NCI-H2171 (cell line): Measurements from ENCODE around the gene CLTC.
"Not testable (repeated sequence)": the region's sequence is repeated elsewhere in the genome, so short reads cannot be mapped to it uniquely, and the experiment has no call there.

Source experiments
- DNase-seq: peaks from one replicate; lab custom pipeline; 2025; lab: John Stamatoyannopoulos, UW

The CLTC gene

DNA sequence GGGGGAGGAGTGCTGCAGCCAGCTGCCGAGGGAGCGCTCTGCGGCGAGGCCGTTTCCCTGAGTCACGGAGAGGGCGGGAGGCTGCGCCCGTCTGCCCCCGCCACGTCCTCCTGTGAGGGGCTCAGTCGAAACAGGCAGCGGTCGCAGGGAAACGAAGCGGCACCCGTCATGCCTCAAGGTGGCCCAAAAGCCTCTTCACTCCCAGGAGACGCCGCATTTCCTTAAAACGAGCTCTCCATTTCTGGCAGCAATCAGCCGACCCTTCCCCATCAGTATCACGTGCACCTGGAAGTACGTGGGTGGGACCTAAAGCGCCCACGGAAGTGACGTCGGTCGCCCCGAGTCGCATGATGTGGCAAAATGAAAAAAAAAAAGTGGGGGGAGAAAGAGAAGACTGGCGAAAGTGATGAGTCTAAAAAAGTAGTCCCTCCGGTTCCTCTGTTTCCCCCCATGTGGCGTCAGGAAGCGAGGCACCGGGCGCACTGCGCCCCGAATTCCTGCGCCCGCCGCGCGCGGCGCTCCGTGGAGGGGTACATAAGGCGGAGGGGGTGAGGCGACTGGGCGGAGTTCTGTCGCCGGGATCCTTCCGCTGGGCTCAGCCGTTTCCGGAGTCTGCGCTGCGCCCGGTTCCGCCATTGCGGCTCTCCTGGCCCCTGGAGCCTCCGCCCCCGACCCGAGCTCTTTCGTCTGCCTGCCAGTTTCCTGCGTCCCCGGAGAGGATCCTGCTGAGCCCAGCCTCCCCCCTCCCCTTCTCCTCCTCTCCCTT is at the start of gene CLTC:
TSS of gene CLTC (plus strand) at position 598 of the 766 bp plus-strand sequence. CDS start 237 bp downstream, outside the sequence.
- peak; percentile 100 for DNase-seq

DNA sequence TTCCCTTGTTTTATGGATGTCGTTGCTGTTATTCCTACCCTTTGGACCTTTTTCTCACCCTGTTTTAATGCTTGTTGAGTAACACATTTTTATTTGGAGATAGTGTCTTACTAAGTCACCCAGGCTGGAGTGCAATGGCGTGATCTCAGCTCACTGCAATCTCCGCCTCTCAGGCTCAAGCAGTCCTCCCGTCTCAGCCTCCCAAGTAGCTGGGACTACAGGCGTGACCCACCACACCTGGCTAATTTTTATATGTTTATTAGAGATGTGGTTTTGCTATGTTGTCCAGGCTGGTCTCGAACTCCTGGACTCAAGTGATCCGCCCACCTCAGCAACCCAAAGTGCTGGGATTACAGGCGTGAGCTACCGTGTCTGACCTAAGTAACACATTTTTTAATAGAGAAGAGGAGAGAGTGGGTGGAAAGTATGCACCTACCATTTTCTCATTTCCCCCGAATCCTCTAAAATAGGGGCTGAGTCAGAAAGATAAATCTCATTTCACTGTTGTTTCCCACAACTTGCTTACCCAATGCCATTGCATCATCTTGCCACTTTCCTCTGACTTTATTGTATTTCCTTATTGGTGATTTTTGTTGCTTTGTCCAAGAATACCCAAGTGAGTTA is 47.3 kb upstream of the CLTC start:
- no peak for DNase-seq

DNA sequence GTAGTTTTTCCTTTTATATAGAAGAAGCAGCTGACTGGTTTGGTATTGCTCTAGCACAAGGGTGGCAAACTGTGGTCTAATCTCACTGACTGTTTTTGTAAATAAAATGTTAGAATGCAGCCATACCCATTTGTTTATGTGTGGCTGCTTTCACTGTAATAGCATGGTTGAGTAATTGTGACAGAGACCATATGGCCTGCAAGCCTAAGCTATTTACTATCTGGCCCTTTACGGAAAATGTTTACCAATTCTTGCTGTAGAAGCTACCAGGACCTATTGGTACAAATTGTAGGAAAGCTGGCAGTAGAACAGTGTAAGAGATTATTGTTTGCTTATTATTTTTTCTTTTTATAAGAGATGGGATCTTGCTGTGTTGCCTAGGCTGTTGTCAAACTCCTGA is 35.5 kb upstream of the CLTC start:
- DNase-seq: not testable (repeated sequence)

DNA sequence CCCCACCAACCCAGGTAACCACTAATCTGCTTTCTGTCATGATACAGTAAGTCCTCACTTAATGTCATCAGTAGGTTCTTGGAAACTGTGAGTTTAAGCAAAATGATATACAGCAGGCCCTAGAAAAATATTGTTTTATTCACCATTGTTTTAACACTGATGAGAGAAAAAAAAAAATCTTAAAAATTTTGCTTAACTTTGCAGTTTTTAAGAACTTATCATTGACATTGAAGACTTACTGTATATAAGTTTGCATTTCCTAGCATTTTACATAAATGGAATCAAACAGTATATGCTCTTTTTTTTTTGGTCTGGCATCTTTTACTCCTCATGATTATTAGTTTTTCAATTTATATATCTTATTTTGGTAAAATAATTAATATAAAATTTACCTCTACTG is 19.5 kb upstream of the CLTC start:
- DNase-seq: no peak

- DNase-seq: no peak
Measured at GRCh38 chr17:59601130-59601529, 18.6 kb upstream of the CLTC start.

DNA sequence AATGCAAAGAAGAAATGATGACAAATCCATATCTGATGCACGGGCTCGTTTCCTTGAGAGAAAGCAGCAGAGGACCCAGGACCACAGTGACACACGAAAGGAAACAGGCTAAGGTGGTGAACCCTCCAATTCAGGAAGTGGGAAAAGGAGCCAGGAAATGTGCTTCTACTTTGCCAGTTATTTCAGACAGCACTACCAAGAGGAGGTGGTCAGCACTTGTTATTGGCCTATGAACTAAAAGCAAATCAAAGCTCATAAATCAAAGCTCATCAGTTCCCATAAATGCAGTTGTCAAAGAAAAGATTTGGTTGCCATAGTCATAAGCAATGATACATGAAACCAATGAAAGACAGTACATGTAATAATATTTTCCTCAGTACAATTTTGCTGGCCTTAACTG is 12.6 kb upstream of the CLTC start:
- no peak for DNase-seq

GRCh38 chr17:59607817-59608403 is 11.8 kb upstream of the CLTC start:
- DNase-seq: no peak

- DNase-seq: no peak
Measured at GRCh38 chr17:59611503-59611902, 8.2 kb upstream of the CLTC start.

DNA sequence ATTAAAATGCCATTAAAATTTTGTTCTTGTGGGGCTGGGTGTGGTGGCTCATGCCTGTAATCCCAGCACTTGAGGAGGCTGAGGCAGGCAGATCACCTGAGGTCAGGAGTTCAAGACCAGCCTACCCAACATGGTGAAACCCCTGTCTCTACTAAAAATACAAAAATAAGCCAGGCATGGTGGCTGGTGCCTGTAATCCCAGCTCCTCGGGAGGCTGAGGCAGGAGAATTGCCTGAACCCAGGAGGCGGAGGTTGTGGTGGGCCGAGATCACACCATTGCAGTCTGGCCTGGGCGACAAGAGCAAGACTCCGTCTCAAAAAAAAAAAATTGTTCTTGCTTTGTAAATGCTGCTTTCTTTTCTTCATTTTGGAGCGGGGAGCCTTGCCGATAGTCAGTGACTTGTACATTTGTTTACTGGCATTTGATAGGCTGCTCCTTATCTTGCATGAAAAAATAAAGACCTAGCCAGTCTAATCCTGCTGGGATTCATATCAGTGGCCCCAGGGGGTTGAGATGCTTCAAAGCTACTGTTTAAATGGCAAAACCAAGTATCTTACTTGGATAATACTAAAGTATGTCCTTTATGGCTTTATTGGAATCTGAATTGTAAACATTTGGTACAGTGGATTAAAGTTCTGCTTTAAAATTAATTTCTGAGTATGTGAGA is 3.3 kb upstream of the CLTC start:
- DNase-seq: no peak

DNA sequence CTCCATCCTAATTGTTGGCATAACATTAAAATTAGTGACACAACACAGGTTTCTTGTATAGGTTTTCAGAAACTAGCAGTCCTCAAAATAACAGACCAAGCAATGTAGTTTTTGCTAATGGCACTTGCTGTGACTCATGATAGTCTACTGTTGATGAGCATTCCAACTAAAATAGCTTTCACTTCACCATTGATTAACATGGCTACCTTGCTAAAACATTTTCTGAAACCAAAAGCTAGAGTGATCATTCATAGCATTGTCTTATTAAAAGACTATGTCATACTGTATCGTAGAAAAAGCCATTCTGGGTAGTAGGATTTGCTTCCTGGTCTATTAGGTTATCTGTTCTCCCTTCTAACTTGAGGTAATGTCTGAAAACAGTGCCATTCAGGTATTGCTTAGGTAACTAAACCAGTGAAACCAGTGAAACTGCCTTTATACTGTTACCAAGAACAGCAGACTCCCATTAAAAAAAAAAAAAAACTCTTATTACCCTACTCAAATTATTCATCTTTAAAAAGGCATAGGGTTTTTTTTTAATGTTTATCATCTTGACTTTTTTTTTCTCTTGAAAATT is 2.5 kb upstream of the CLTC start:
- no peak for DNase-seq

DNA sequence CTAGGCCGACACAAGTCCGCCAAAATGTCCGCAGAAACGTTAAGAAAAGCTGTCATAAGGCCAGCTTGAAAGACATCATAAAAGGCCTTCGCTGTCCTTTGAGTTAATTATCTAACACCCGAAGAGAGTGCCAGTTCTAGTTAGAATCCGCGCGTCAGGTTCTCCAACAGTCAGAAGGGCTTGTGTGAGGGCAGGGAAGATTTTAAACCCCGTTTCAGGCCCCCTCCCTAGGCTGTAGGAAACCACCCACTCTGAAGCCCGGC is 729 bp upstream of the CLTC start:
- no peak for DNase-seq

- no peak for DNase-seq
Measured at GRCh38 chr17:59620064-59620359, 317 bp downstream of the CLTC start.

DNA sequence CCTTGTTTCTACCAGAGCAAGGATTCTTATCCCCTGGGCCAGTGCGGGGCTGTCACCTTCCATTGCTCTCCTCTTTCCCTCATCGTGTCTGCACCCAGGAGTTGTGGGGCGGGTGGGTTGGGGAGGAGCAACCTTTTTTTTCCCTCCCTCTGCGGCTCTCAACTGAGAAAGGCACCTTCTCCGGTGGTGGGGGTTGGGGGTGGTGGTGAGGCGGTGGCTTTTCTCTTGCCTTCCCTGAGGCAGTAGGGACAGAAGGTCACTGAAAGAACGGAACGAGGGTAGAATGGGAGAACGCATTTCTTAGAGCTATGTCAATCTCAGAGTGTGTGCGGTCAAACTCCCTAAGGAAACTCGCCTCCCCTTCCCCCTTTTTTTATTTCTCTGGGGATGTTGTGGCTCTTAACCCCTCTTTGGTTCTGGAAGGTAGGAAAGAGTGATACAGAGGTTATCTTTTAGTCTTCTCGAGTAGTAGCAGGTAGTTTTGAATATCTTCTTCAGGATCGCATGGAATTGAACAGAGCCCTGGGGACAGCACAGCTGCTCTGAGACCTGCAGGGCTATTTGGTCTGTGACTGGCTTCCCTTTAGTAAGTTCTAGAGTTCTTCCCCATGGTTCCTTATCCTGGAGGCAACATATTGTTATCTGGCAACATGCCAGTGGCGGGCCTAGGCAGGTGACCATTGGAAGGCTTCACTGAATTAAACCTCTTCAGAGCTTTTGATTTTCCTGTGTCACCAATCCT is 994 bp downstream of the CLTC start:
- peak; percentile 7 for DNase-seq

DNA sequence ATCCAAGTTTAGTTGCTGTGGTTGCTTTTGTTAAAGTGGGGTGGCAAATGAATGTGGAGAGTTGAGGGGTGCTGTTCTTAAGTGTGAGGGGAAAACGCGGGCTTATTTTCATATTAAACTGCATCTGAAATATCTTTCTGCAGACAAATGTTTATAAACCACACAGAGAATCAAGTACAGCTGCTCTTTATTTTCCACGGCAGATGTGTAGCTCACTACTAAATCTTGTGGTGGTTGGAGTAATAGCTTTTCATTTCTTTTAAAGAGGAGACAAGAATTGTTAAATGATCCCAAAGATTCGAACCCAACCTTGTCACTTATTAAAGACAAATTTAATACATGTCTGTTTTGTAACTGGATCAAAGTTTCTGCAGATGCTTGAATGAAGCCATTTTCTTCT is 2.1 kb downstream of the CLTC start:
- DNase-seq: no peak

DNA sequence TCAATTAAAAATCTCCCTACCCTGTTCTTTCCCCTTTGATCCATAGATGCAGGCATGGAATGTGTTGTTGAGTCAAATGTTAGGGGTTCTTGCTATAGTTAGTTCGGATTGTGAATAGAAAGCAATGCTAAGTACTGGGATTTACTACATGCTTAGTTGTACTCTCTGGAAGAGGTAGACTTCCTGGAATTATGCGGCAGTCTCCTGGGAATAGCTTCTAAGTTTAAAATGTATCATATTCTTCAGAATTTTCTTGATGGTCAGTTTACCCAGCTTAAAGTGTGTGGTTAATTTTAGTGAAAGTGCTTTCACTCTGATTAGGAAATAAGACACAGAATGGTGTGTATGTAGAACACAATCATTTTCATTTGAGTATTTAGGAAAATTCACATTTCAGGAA is 3.5 kb downstream of the CLTC start:
- DNase-seq: no peak

DNA sequence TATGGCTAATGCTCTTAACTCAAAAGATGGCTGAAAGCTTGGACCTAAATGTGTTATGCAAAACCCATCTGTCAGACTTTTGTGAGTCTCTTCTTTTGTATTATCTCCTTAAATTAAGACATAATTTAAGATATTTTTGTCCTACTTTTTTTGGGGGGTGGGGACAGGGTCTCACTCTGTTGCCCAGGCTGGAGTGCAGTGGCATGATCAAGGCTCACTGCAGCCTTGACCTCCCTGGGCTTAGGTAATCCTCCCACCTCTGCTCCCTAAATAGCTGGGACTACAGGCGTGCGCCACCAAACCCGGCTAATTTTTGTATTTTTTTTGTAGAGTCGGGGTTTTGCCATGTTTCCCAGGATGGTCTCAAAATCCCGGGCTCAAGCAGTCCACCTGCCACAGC is 7.1 kb downstream of the CLTC start:
- DNase-seq: no peak

DNA sequence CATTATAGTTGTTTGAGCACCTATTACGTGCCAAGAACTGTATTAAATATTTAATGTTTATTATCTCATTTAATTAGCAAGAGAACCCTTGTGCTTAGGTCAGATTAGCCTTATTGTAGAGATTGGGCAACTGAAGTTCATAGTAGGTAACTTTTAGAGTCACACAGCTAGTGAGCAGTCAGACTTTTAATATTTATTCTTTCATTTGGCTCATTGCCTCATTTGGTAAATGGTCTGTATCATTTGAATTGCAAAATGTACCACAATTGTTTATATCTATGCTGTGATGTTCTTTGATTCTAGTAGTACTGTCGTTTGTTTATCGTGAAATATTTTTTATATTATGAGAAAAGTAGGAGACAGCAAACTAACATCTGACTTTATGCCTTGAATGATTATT is 7.6 kb downstream of the CLTC start:
- no peak for DNase-seq

DNA sequence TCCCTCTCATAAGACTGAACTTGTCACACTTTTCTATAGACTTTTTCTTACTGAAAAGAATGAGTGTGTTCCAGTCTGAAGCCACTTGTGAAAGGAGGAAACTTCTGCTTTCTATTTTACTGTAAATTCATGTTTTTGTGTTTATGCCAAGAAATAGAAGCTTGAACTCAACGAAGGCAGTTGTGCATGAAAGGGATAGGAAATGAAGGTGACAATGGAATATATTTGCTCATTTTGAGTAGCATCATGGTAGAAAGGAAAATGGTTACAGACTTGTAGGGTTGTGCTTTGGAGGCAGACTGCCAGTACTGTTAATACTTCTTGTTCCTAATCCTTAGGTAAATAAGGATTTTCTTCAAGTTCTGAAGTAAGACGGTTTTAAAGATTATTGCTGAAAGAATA is 8.1 kb downstream of the CLTC start:
- no peak for DNase-seq

DNA sequence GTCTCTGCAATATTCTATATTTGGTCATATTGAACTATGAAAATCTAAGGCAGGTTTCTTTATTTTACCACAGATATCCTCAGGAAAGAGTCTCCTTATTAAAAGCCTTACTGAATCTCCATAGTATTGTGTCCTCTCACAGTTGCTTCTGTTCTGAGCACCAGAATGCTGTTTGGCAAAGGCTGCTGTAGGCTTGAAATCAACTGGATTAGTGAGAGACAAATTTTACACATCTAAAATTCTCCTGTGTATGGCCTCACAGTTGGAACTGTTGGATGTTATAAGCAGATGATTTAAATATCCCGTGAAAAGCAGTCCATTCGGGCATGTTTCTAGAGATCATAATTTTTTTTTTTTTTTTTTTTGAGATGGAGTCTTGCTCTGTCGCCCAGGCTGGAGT is 9.5 kb downstream of the CLTC start:
- DNase-seq: no peak

DNA sequence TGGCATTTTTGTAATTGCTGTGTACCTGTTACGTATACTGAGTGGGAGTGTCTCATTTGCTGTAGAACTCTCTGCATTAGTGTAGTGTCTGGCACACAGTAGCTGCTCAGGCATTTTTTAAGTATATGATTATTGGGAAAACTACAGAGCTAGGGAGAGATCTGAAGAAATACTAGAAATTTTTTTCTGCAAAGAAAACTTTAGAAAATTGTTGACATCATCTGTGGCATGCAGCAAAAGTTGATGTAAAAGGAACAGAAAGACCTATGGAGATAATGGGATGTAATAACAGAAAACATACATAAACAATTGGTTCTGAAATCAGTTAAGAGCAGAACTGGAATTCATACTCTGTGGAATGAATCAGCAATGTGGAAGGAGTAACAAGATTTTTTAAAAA is 11.6 kb downstream of the CLTC start:
- DNase-seq: no peak

- no peak for DNase-seq
Measured at GRCh38 chr17:59632398-59632797, 12.7 kb downstream of the CLTC start.

DNA sequence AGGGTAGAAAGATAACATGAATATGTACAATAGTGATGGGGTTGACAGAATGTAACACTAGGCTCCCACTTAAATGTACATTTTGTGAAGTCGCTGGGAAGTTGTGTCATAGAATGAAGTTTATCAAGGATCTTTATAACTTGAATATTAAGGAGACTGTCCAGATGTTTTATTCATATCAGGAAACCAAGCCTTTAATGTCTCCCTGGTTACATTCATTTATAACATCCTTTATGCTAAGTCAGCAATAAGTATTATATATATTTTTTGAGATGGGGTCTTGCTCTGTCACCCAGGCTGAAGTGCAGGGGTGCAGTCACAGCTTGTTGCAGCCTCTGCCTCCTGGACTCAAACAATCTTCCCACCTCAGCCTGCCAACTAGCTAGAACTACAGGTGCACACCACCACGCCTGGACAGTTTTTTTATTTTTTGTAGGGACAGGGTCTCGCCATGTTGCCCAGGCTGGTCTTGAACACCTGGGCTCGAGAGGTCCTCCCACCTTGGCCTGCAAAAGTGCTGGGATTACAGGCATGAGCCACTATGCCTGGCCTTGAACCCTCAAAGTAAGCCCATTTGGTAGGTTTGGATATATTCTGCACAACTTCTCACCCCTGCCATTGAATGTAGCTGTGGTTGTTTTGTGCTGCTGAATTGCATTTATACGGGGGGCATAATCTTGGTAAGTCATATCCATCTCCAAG is 14.1 kb downstream of the CLTC start:
- DNase-seq: no peak
